H9 (cell line): ENCODE results near the gene RIMKLA. TPM values are rescaled to one million over a fixed set of nuclear protein-coding genes. Genes with fewer than 3 reads are reported as not detected.

Source experiments
- DNase-seq: peaks from one replicate; pipeline ENCODE4 v3.0.0-alpha.2; 2017
- H2AFZ ChIP-seq: one replicate; pipeline ENCODE4 v1.6.1; 2013; ENCODE audit warnings: mild to moderate bottlenecking, low read length, control low read depth, moderate library complexity
- H2AK5ac ChIP-seq: 2 replicates; pipeline ENCODE4 v1.6.1; 2013; ENCODE audit warnings: low read length, control low read depth, mixed read lengths; ENCODE audit not compliant: insufficient read length
- H2BK120ac ChIP-seq: one replicate; pipeline ENCODE4 v1.6.1; 2013; ENCODE audit warnings: low read depth, mild to moderate bottlenecking, low read length, control low read depth, inconsistent platforms; ENCODE audit not compliant: poor library complexity, severe bottlenecking
- H2BK12ac ChIP-seq: 2 replicates; pipeline ENCODE4 v1.6.1; 2013; ENCODE audit warnings: low read length, control low read depth, mixed read lengths, low read depth; ENCODE audit not compliant: insufficient read length
- H2BK15ac ChIP-seq: 2 replicates; pipeline ENCODE4 v1.6.1; 2013; ENCODE audit warnings: low read depth, low read length, control low read depth
- H2BK20ac ChIP-seq: one replicate; pipeline ENCODE4 v1.6.1; 2013; ENCODE audit warnings: low read depth, mild to moderate bottlenecking, low read length, control low read depth, inconsistent platforms; ENCODE audit not compliant: poor library complexity, severe bottlenecking
- H2BK5ac ChIP-seq: 2 replicates; pipeline ENCODE4 v1.6.1; 2013; ENCODE audit warnings: low read length, control low read depth, mixed read lengths; ENCODE audit not compliant: insufficient read length
- H3K14ac ChIP-seq: 2 replicates; pipeline ENCODE4 v1.6.1; 2013; ENCODE audit warnings: low read length, control low read depth; ENCODE audit not compliant: insufficient read depth
- H3K18ac ChIP-seq: 2 replicates; pipeline ENCODE4 v1.6.1; 2013; ENCODE audit warnings: low read depth, mild to moderate bottlenecking, mixed read lengths, low read length, control low read depth; ENCODE audit not compliant: insufficient read length
- H3K23ac ChIP-seq: 2 replicates; pipeline ENCODE4 v1.6.1; 2013; ENCODE audit warnings: low read length, control low read depth, mixed read lengths, low read depth; ENCODE audit not compliant: insufficient read length
- H3K23me2 ChIP-seq: 2 replicates; pipeline ENCODE4 v1.6.1; 2013; ENCODE audit warnings: low read depth, mild to moderate bottlenecking, mixed read lengths, low read length, control low read depth; ENCODE audit not compliant: insufficient read length, poor library complexity, severe bottlenecking
- H3K27ac ChIP-seq: 2 replicates; pipeline ENCODE4 v1.5.1; 2013; ENCODE audit warnings: low read length, control low read depth, mixed read lengths, low read depth; ENCODE audit not compliant: insufficient read length
- H3K27me3 ChIP-seq: 2 replicates; pipeline ENCODE4 v1.6.1; 2013; ENCODE audit warnings: low read length, control low read depth, inconsistent platforms; ENCODE audit not compliant: insufficient read depth
- H3K4ac ChIP-seq: 2 replicates; pipeline ENCODE4 v1.6.1; 2013; ENCODE audit warnings: low read depth, mild to moderate bottlenecking, control low read depth, inconsistent platforms, low read length, moderate library complexity
- H3K4me1 ChIP-seq: 2 replicates; pipeline ENCODE4 v1.6.1; 2013; ENCODE audit warnings: low read length, control low read depth, inconsistent platforms; ENCODE audit not compliant: insufficient read depth
- H3K4me2 ChIP-seq: 2 replicates; pipeline ENCODE4 v1.6.1; 2013; ENCODE audit warnings: low read length, control low read depth, mixed read lengths; ENCODE audit not compliant: insufficient read length, insufficient read depth
- H3K56ac ChIP-seq: 2 replicates; pipeline ENCODE4 v1.6.1; 2013; ENCODE audit warnings: low read depth, mild to moderate bottlenecking, mixed read lengths, low read length, control low read depth; ENCODE audit not compliant: insufficient read length
- H3K79me1 ChIP-seq: 2 replicates; pipeline ENCODE4 v1.6.1; 2013; ENCODE audit warnings: low read depth, mild to moderate bottlenecking, moderate library complexity, low read length, control low read depth, inconsistent platforms; ENCODE audit not compliant: insufficient read depth, poor library complexity, severe bottlenecking
- H3K79me2 ChIP-seq: 2 replicates; pipeline ENCODE4 v1.6.1; 2013; ENCODE audit warnings: low read length, control low read depth, inconsistent platforms; ENCODE audit not compliant: insufficient read depth
- H3K9ac ChIP-seq: 2 replicates; pipeline ENCODE4 v1.6.1; 2013; ENCODE audit warnings: low read length, control low read depth, mixed read lengths; ENCODE audit not compliant: insufficient read length; ENCODE audit errors: extremely low read depth
- H3K9me3 ChIP-seq: one replicate; pipeline ENCODE4 v1.6.1; 2013; ENCODE audit warnings: low read depth, low read length, inconsistent platforms; ENCODE audit not compliant: control insufficient read depth
- H3T11ph ChIP-seq: one replicate; pipeline ENCODE4 v1.6.1; 2013; ENCODE audit warnings: mild to moderate bottlenecking, low read length, control low read depth, inconsistent platforms
- H4K20me1 ChIP-seq: one replicate; pipeline ENCODE4 v1.6.1; 2013; ENCODE audit not compliant: control insufficient read depth, insufficient read length, insufficient read depth
- H4K5ac ChIP-seq: 2 replicates; pipeline ENCODE4 v1.6.1; 2013; ENCODE audit warnings: low read depth, mild to moderate bottlenecking, mixed read lengths, low read length, control low read depth; ENCODE audit not compliant: insufficient read length
- H4K8ac ChIP-seq: replicated peaks from 2 replicates; pipeline ENCODE4 v1.6.1; 2013; ENCODE audit warnings: low read length, control low read depth, mixed read lengths, low read depth; ENCODE audit not compliant: insufficient read length
- H4K91ac ChIP-seq: 2 replicates; pipeline ENCODE4 v1.6.1; 2013; ENCODE audit warnings: low read depth, mild to moderate bottlenecking, moderate library complexity, mixed read lengths, low read length, control low read depth; ENCODE audit not compliant: insufficient read length
- H3K27ac Mint-ChIP-seq, 3 experiments: 2 replicates in 2 of 3; 3 replicates in 1 of 3; pipeline ENCODE4 v1.8.0; 2020 to 2021; ENCODE audit warnings: mixed read lengths in 3 of 3, mild to moderate bottlenecking in 1 of 3, moderate library complexity in 1 of 3
- H3K27me3 Mint-ChIP-seq: 2 replicates; pipeline ENCODE4 v1.8.0; 2021; ENCODE audit warnings: low read depth, mild to moderate bottlenecking, moderate library complexity, mixed read lengths
- H3K36me3 Mint-ChIP-seq, 3 experiments: 2 replicates in 2 of 3; 3 replicates in 1 of 3; pipeline ENCODE4 v1.8.0; 2020 to 2021; ENCODE audit warnings: low read depth in 3 of 3, mixed read lengths in 3 of 3; ENCODE audit not compliant: insufficient read depth in 1 of 3
- H3K4me1 Mint-ChIP-seq, 2 experiments: 2 replicates each; pipeline ENCODE4 v1.8.0; 2020; ENCODE audit warnings: mixed read lengths in 2 of 2
- H3K4me3 Mint-ChIP-seq, 2 experiments: 2 replicates in 1 of 2; 3 replicates in 1 of 2; pipeline ENCODE4 v1.8.0; 2020 to 2021; ENCODE audit warnings: mild to moderate bottlenecking in 2 of 2, mixed read lengths in 2 of 2, moderate library complexity in 1 of 2
- H3K9me3 Mint-ChIP-seq, 2 experiments: 2 replicates in 1 of 2; 3 replicates in 1 of 2; pipeline ENCODE4 v1.8.0; 2020; ENCODE audit warnings: mild to moderate bottlenecking in 2 of 2, mixed read lengths in 2 of 2, moderate library complexity in 1 of 2
- CTCF ChIP-seq: fragments of 200-600 bp; sonication (generic); conservative IDR thresholded peaks from 3 replicates; pipeline ENCODE4 v1.8.0; 2021; ENCODE audit warnings: antibody characterized with exemption, mild to moderate bottlenecking
- WGBS: extraction: QIAGEN DNeasy Blood & Tissue Kit; methylation state at CpG from one replicate; pipeline ENCODE4 v1.1.7; 2013; ENCODE audit warnings: missing lambda C conversion rate, low lambda C conversion rate, mixed read lengths; ENCODE audit not compliant: insufficient read length; ENCODE audit errors: extremely low coverage; 5-methylcytosine and 5-hydroxymethylcytosine counted together
- total RNA-seq: library from RNA; stranded (reverse); gene quantifications from 2 replicates; pipeline ENCODE4 v1.2.1, GENCODE V29; 2021

RIMKLA gene
- total RNA-seq, 1 experiment from 2014 or later: 4.7 TPM

DNA sequence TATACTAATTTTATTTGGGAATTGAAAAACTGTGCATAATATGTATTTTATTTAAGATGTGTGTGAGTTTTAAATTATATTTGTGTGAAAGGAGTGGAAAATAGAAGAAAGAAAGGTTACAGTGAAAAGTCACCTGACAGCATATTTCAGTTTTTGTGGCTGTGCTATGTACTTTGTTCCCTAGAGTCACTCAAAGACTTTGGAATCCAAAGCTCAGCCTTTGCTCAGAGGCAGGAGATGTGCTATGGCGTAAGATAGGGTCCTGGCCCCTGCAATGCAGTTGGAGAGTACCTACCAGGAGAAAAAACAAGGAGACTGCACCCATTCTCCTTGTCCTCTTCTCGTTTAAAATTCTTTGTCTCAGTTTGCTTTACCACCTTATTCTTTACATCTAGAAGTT, 85.4 kb downstream of the RIMKLA start:
- Histone ChIP-seq H2BK12ac (no peak overlapping the region), H4K91ac (no peak overlapping the region), H3K4me2 (no peak overlapping the region), H3K18ac (no peak overlapping the region), H3K56ac (no peak overlapping the region), H3K27me3 (no peaks in the 10 kb centered on the region), H3K9me3 (no peaks in the 10 kb centered on the region), H2BK15ac (no peak overlapping the region), H3K27ac (no peak overlapping the region), H2AK5ac (no peak overlapping the region), H3K79me1 (no peaks in the 10 kb centered on the region), H3K9ac (no peak overlapping the region), H4K8ac (no peak overlapping the region), H2BK20ac (no peak overlapping the region), H2AFZ (no peak overlapping the region), H3T11ph (no peak overlapping the region), H3K4ac (no peak overlapping the region), H4K20me1 (no peaks in the 10 kb centered on the region), H4K5ac (no peak overlapping the region), H2BK120ac (no peak overlapping the region), H3K4me1 (no peaks in the 10 kb centered on the region), H3K23ac (no peak overlapping the region), H3K14ac (no peak overlapping the region), H3K79me2 (no peaks in the 10 kb centered on the region), H2BK5ac (no peak overlapping the region), H3K23me2 (peaks cover 6% of the 10 kb centered on the region)
- Mint-ChIP-seq H3K4me3 (no peak overlapping the region), H3K36me3 (no peaks in the 10 kb centered on the region), H3K9me3 (no peaks in the 10 kb centered on the region), H3K27me3 (peaks cover 2% of the 10 kb centered on the region; the same call in 1 of the 2 replicates), H3K27ac (no peak overlapping the region), H3K4me1 (peaks cover 14 to 15% of the 10 kb centered on the region in 2 experiments)
- DNase-seq: no peak
- TF ChIP-seq CTCF: no peak
- no CpG with 5 or more reads among the region's 2 CpGs for WGBS
